Measurements from ENCODE around the gene ZNF394. TPM values are rescaled to one million over a fixed set of nuclear protein-coding genes. Genes with fewer than 3 reads are reported as not detected.

The ZNF394 gene
- total and polyA plus RNA-seq, 2 of the 4 experiments (the other 2 are of a cell fraction) = 10.9 to 24.7 TPM

- no TSS peak for BruUV-seq (replicated peaks)
- Histone ChIP-seq H3K79me1 (ENCODE audit: low read depth in 1 of 2, low read length in 2 of 2) (peaks cover 14 to 34% of the 10 kb centered on the region in 2 experiments), H3K9me1 (ENCODE audit: insufficient read depth, low read length) (0 out of 2 replicates have a peak, but pooled peaks cover 4% of the 10 kb centered on the region), H3K56ac (ENCODE audit: extremely low read depth, insufficient read depth, low read length) (0 out of 2 replicates have a peak overlapping the region, but pooled peaks have one; percentile 74), H2BK15ac (ENCODE audit: low read depth, low read length) (no peak overlapping the region), H2BK120ac (ENCODE audit: low read depth, low read length) (no peak overlapping the region), H3K4me2 (ENCODE audit: low read depth, low read length) (peak overlapping the region; percentile 96), H2BK20ac (ENCODE audit: low read depth, low read length) (no peak overlapping the region), H3K36me3 (ENCODE audit: control insufficient read depth, insufficient read depth, low read length) (peaks cover 17% of the 10 kb centered on the region), H2AK9ac (replicated peaks; ENCODE audit: low read depth, low read length, poor library complexity) (peak overlapping the region; percentile 95), H4K5ac (ENCODE audit: low read depth, low read length) (peak overlapping the region; percentile 19; the same call in 1 of the 2 replicates), H3K4ac (ENCODE audit: low read depth, low read length) (peak overlapping the region; percentile 81), H4K8ac (ENCODE audit: low read depth in 2 of 2, low read length in 2 of 2) (peak overlapping the region; percentile 67 to 90; a peak in 3 of 4 replicates), H4K20me1 (ENCODE audit: insufficient read depth, low read length) (peaks cover 11% of the 10 kb centered on the region; the same call in 1 of the 2 replicates), H2AFZ (replicated peaks; ENCODE audit: low read length, poor library complexity) (peak overlapping the region; percentile 97), H3K4me1 (ENCODE audit: control insufficient read depth, insufficient read depth, low read length) (peaks cover 3% of the 10 kb centered on the region), H3K18ac (ENCODE audit: low read depth, low read length) (no peak overlapping the region), H3K27me3 (ENCODE audit: control insufficient read depth, insufficient read depth, low read length) (no peaks in the 10 kb centered on the region), H3K27ac (ENCODE audit: insufficient read depth, low read length) (peak overlapping the region; percentile 59), H3K4me3 (ENCODE audit: insufficient read depth, low read depth, low read length) (peak overlapping the region; percentile 57), H3K14ac (replicated peaks; ENCODE audit: low read depth, low read length) (peak overlapping the region; percentile 2; the same call in 1 of the 2 replicates), H3K9ac (ENCODE audit: low read depth, low read length) (peak overlapping the region; percentile 65), H3K9me3 (ENCODE audit: control insufficient read depth, insufficient read depth, low read length) (peaks cover 8% of the 10 kb centered on the region), H2AK5ac (ENCODE audit: low read depth, low read length) (peak overlapping the region; percentile 57; the same call in 1 of the 2 replicates), H2BK5ac (ENCODE audit: low read depth, low read length, poor library complexity, severe bottlenecking) (peak overlapping the region; percentile 28), H4K91ac (ENCODE audit: insufficient read depth, low read depth, low read length) (peak overlapping the region; percentile 39; the same call in 1 of the 2 replicates), H3K23ac (ENCODE audit: low read depth, low read length) (peak overlapping the region; percentile 25; the same call in 1 of the 2 replicates)
- ATAC-seq (ENCODE audit: low read depth) = no peak
- dilution Hi-C loops (cut with HindIII; ENCODE audit: low sequenced_read_pairs, unreplicated experiment) (no loop called here), in situ Hi-C loops (cut with MboI; ENCODE audit: low sequenced_read_pairs) (no loop called here), intact Hi-C loops (cut with micrococcal nuclease) (no loop called here)
- ChIA-PET POLR2A (ENCODE audit: unreplicated experiment) (no interaction called here), CTCF (no interaction called here)
- DNase-seq = no peak
- WGBS, 2 experiments (ENCODE audit: extremely low coverage in 2 of 2, insufficient read length in 1 of 2) = 0% methylated on average over 3 of the region's 14 CpGs; no CpG with 5 or more reads in 1 of the 2 experiments
- no peak for TF ChIP-seq FOS (IDR thresholded peaks at IDR 0.05; ENCODE audit: low read depth, low read length)
- no peak for TF ChIP-seq RAD21 (IDR thresholded peaks at IDR 0.05; ENCODE audit: low read length)
- TF ChIP-seq MAZ (IDR thresholded peaks at IDR 0.05; ENCODE audit: borderline replicate concordance, low read depth, low read length) = no peak
- no peak for TF ChIP-seq NFE2L2 (IDR thresholded peaks at IDR 0.05; ENCODE audit: low read depth, low read length)
- TF ChIP-seq CTCF (conservative IDR thresholded peaks at IDR 0.05; ENCODE audit: low read depth, low read length) = no peak
- no peak for TF ChIP-seq CHD1 (IDR thresholded peaks at IDR 0.05; ENCODE audit: low read depth, low read length)
- TF ChIP-seq, protein P1, sequence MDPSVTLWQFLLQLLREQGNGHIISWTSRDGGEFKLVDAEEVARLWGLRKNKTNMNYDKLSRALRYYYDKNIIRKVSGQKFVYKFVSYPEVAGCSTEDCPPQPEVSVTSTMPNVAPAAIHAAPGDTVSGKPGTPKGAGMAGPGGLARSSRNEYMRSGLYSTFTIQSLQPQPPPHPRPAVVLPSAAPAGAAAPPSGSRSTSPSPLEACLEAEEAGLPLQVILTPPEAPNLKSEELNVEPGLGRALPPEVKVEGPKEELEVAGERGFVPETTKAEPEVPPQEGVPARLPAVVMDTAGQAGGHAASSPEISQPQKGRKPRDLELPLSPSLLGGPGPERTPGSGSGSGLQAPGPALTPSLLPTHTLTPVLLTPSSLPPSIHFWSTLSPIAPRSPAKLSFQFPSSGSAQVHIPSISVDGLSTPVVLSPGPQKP (IDR thresholded peaks at IDR 0.05; ENCODE audit: borderline replicate concordance, low read depth, low read length) = no peak
Observed at GRCh38 chr7:99499371-99499720, 735 bp downstream of the ZNF394 start.
